ENCODE results near the gene SLC2A1.

SLC2A1 gene

DNA sequence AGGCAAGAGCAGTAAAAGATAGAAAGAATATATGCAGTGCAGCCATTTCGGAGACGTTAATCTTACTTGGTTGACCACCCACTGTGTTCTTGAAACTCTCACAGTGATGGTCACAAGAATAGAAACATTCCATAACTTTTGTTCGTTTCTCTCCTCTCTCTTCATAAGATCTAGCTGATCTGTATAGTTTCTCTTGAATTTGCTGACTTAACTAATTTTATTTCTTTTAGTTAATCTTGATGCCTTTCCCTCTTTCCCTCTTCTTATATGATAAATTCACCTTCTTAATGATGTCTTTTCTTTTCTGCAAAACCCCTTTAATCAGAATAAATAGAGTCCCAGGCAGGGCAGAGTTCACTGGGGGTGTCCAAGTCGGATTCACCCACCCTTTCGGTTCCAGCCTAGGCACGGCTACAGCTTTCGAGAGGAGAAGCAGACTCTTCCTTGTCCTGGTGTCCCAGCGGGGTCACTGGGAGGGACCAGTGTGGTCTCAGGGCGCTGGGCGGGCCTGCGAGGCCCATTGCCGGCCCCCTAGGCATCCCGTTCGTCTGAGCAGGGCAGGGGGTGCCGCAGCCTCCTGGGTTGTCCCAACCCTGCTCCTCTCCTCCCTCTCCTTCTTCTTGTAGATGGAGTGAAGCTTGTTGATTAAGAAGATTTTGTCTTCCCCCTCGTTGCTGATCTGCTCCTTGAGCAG is 72.5 kb downstream of the SLC2A1 start:
- DNase-seq (ENCODE audit: extremely low spot score) = no peak
- CTCF ChIA-PET = interaction anchor here (1.8 kb wide), 1 partner anchor 187 kb away, joined by 5 read pairs; no protein-coding TSS in a partner anchor
- TF ChIP-seq, protein P1, sequence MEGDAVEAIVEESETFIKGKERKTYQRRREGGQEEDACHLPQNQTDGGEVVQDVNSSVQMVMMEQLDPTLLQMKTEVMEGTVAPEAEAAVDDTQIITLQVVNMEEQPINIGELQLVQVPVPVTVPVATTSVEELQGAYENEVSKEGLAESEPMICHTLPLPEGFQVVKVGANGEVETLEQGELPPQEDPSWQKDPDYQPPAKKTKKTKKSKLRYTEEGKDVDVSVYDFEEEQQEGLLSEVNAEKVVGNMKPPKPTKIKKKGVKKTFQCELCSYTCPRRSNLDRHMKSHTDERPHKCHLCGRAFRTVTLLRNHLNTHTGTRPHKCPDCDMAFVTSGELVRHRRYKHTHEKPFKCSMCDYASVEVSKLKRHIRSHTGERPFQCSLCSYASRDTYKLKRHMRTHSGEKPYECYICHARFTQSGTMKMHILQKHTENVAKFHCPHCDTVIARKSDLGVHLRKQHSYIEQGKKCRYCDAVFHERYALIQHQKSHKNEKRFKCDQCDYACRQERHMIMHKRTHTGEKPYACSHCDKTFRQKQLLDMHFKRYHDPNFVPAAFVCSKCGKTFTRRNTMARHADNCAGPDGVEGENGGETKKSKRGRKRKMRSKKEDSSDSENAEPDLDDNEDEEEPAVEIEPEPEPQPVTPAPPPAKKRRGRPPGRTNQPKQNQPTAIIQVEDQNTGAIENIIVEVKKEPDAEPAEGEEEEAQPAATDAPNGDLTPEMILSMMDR (IDR thresholded peaks at IDR 0.05; ENCODE audit: control extremely low read depth, extremely low read depth, low read depth, missing control alignments) = no peak
- POLR2A ChIA-PET = no interaction called here

DNA sequence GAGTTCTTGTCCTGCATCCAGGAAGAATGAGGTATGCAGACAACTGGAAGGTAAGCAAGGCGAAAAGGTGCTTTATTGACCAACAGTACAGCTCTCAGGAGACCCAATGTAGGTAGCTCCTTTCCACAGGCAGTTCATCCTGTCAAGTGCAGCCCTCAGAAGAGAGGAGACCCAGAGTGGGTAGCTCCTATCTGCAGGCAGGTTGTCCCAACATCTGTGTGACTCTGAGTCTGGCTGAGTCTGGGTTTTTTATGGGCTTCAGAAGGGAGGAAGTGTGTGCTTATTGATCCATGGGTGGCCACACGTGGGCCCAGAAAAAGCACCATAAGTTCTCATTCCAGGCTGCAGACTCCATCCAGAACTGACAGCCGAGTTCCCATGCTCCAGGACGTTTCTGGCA is 78.3 kb downstream of the SLC2A1 start:
- TF ChIP-seq, protein P1 (IDR thresholded peaks at IDR 0.05; ENCODE audit: control extremely low read depth, extremely low read depth, low read depth, missing control alignments) = no peak
- DNase-seq (ENCODE audit: extremely low spot score) = no peak
- ChIA-PET CTCF (interaction anchor here (1.7 kb wide), 1 partner anchor 10 kb away, joined by 5 read pairs; no protein-coding TSS in a partner anchor), POLR2A (no interaction called here)

GRCh38 chr1:42877380-42877779 is 81.3 kb downstream of the SLC2A1 start:
- TF ChIP-seq, protein P1 (IDR thresholded peaks at IDR 0.05; ENCODE audit: control extremely low read depth, extremely low read depth, low read depth, missing control alignments) = no peak
- POLR2A ChIA-PET = no interaction called here
- CTCF ChIA-PET = no interaction called here
- no peak for DNase-seq (ENCODE audit: extremely low spot score)

GRCh38 chr1:42876009-42876408 is 82.7 kb downstream of the SLC2A1 start:
- TF ChIP-seq, protein P1 (IDR thresholded peaks at IDR 0.05; ENCODE audit: control extremely low read depth, extremely low read depth, low read depth, missing control alignments) = no peak
- ChIA-PET POLR2A (no interaction called here), CTCF (no interaction called here)
- DNase-seq (ENCODE audit: extremely low spot score) = no peak

All from GM10248 (cell line).